HepG2 (cell line): ENCODE data around the gene C6orf136. TPM values are rescaled to one million over a fixed set of nuclear protein-coding genes. Genes with fewer than 3 reads are reported as not detected.

Experiments
- CSRNP1 ChIP-seq: sonication (generic); formaldehyde crosslinking; IDR thresholded peaks from 2 replicates; pipeline ENCODE4 v1.8.1; 2023; ENCODE audit warnings: mild to moderate bottlenecking, missing genetic modification reagents
- EP300 ChIP-seq, 3 experiments: sonication (generic) in 1 of 3; formaldehyde crosslinking in 1 of 3; IDR thresholded peaks; 2 replicates each; pipeline versions ENCODE4 v1.5.1 to v1.6.1; 2011 to 2020; ENCODE audit warnings: low read depth in 2 of 3, low read length in 2 of 3, borderline replicate concordance in 1 of 3, improper control_type of control experiment in 1 of 3, mild to moderate bottlenecking in 1 of 3, missing genetic modification reagents in 1 of 3, moderate library complexity in 1 of 3
- KDM4B ChIP-seq: sonication (generic); formaldehyde crosslinking; IDR thresholded peaks from 2 replicates; pipeline ENCODE4 v1.4.0; 2020; ENCODE audit warnings: missing genetic modification reagents
- PRMT3 ChIP-seq: sonication (generic); formaldehyde crosslinking; IDR thresholded peaks from 2 replicates; pipeline ENCODE4 v1.8.1; 2022; ENCODE audit warnings: low read depth, mild to moderate bottlenecking, moderate library complexity, missing genetic modification reagents, borderline replicate concordance
- RBFOX2 ChIP-seq: fragments of 200-400 bp; formaldehyde crosslinking; IDR thresholded peaks from 2 replicates; pipeline ENCODE4 v1.6.1; 2017; ENCODE audit warnings: low read depth, mild to moderate bottlenecking, low read length
- SMAD3 ChIP-seq: sonication (generic); formaldehyde crosslinking; IDR thresholded peaks from 2 replicates; pipeline ENCODE4 v1.4.0; 2020; ENCODE audit warnings: missing genetic modification reagents
- SP5 ChIP-seq: IDR thresholded peaks from 2 replicates; pipeline ENCODE4 v1.6.1; 2016; ENCODE audit warnings: low read depth, borderline replicate concordance
- ZMAT5 ChIP-seq: sonication (generic); formaldehyde crosslinking; IDR thresholded peaks from 2 replicates; pipeline ENCODE4 v1.5.0; 2020; ENCODE audit warnings: mild to moderate bottlenecking, low read depth, missing genetic modification reagents, borderline replicate concordance
- ZMYM3 ChIP-seq: sonication (generic); formaldehyde crosslinking; IDR thresholded peaks from 2 replicates; pipeline ENCODE4 v1.5.1; 2020; ENCODE audit warnings: mild to moderate bottlenecking, missing genetic modification reagents
- ZNF18 ChIP-seq: sonication (generic); formaldehyde crosslinking; IDR thresholded peaks from 2 replicates; pipeline ENCODE4 v1.8.0; 2022; ENCODE audit warnings: mild to moderate bottlenecking, missing genetic modification reagents; ENCODE audit not compliant: insufficient replicate concordance
- ZNF205 ChIP-seq: IDR thresholded peaks from 2 replicates; pipeline ENCODE4 v1.6.1; 2018; ENCODE audit warnings: missing biosample characterization, missing genetic modification reagents
- ZNF552 ChIP-seq: sonication (generic); formaldehyde crosslinking; IDR thresholded peaks from 2 replicates; pipeline ENCODE4 v1.9.0; 2022; ENCODE audit warnings: missing genetic modification reagents, mild to moderate bottlenecking, borderline replicate concordance
- ZNF556 ChIP-seq: sonication (generic); formaldehyde crosslinking; IDR thresholded peaks from 2 replicates; pipeline ENCODE4 v1.4.0; 2020; ENCODE audit warnings: mild to moderate bottlenecking, missing genetic modification reagents, borderline replicate concordance
- ZNF678 ChIP-seq: sonication (generic); formaldehyde crosslinking; IDR thresholded peaks from 2 replicates; pipeline ENCODE4 v1.4.0; 2020; ENCODE audit warnings: mild to moderate bottlenecking, missing genetic modification reagents
- ZNF709 ChIP-seq: sonication (generic); formaldehyde crosslinking; IDR thresholded peaks from 2 replicates; pipeline ENCODE4 v1.5.0; 2020; ENCODE audit warnings: mild to moderate bottlenecking, missing genetic modification reagents
- polyA plus RNA-seq, 8 experiments: library from polyadenylated mRNA; depleted of rRNA in 3 of 8; stranded (reverse) in 7 of 8; unstranded in 1 of 8; fragments of >200 nt; fragmentation: Illumina TruSeq in 4 of 8; extraction: Trizol in 4 of 8; gene quantifications; 2 replicates each; pipeline versions ENCODE4 v1.2.1 to v1.2.3, GENCODE V29; 2011 to 2016; ENCODE audit warnings: low read depth in 4 of 8, missing spikeins in 1 of 8, mixed read lengths in 1 of 8; ENCODE audit not compliant: insufficient read depth in 1 of 8
- total RNA-seq, 5 experiments: library from RNA; depleted of rRNA; stranded (reverse); fragments of >200 nt; fragmentation: Illumina TruSeq; extraction: Trizol; gene quantifications; 2 replicates each; pipeline ENCODE4 v1.2.3, GENCODE V29; 2016; ENCODE audit warnings: low read depth in 1 of 5
- TF ChIP-seq, protein P1 (sequence below): sonication (generic); formaldehyde crosslinking; IDR thresholded peaks from 2 replicates; pipeline ENCODE4 v1.8.0; 2022; ENCODE audit warnings: missing genetic modification reagents, mild to moderate bottlenecking, inconsistent platforms, borderline replicate concordance

The C6orf136 gene
- total and polyA plus RNA-seq, 2 of the 13 experiments (the other 11 are each of a cell fraction or from before 2014, with no cell fraction given) = 12.0 to 26.2 TPM

DNA sequence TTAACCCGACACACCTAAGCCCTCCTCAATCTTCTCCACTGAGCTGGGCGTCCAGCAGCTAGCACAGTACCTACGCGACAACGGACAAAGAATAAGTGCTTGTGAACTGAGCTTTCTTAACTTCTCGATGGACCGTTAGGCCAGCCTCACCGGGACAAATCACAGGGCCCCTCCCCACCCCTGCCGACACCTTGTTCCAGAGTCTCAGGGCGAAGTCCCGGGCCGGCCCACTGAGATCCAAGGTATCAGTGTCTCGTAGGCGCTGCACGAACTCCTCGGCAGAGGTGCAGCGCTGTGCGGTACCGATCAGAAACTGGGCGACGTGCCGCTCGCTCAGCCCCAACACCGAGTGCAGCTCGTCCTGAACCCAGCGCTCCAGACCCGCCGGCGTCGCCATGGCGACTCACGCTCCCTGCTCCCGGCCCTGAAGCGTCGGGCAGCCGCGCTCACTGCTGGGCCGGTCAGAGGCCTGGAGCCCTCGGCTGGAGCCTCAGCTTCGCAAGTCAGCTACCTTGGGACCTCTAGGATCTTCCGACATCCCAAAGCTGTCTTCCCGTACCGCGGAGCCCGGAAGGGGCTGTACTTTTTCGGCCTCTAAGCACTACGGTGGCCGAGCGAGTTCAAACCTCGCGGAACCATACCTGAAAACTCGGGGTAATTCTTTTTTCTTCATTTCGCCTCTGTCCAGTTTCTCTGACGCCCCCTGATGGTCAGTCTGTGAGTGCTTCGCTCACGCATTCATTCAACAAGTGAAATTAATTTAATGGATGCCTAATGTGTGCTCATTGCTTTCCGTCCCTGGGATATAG lies 25.7 kb downstream of the C6orf136 start, which contains the start of gene DHX16 (continued):
- peak; percentile 49 for TF ChIP-seq ZNF18 (CRISPR knock-in tag)
- TF ChIP-seq, protein P1, sequence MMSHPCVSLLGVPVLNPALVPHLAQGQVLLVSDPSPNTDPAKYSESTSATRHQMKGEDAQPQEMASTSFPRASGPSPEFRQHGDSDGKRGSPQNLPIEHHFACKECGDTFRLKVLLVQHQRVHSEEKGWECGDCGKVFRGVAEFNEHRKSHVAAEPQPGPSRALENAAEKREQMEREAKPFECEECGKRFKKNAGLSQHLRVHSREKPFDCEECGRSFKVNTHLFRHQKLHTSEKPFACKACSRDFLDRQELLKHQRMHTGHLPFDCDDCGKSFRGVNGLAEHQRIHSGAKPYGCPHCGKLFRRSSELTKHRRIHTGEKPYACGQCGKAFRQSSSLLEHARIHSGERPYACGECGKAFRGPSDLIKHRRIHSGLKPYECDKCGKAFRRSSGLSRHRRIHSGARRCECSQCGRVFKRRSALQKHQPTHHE (CRISPR knock-in tag) = no peak; the same call in 1 of the 2 replicates
- no peak for TF ChIP-seq ZMAT5 (CRISPR knock-in tag)
- peak; percentile 74; the same call in 1 of the 2 replicates for TF ChIP-seq CSRNP1 (CRISPR knock-in tag)
- TF ChIP-seq ZNF552 (CRISPR knock-in tag) = no peak; the same call in 1 of the 2 replicates
- TF ChIP-seq ZNF678 = no peak
- TF ChIP-seq ZNF205 (CRISPR knock-in tag) = peak; percentile 66; the same call in 1 of the 2 replicates
- TF ChIP-seq RBFOX2 = peak; percentile 85
- TF ChIP-seq KDM4B = peak; percentile 82; the same call in 1 of the 2 replicates
- TF ChIP-seq EP300 (IDR thresholded peaks at IDR 0.05; ENCODE audit: low read depth in 2 of 2, low read length in 2 of 2) = peak in 1 of 2 experiments; percentile 53; a peak in 3 of 4 replicates
- no peak; the same call in 1 of the 2 replicates for TF ChIP-seq EP300 (CRISPR knock-in tag; IDR thresholded peaks at IDR 0.05; ENCODE audit: borderline replicate concordance)
- peak; percentile 82 for TF ChIP-seq ZMYM3 (CRISPR knock-in tag)
- TF ChIP-seq SMAD3 (CRISPR knock-in tag) = peak; percentile 98
- no peak for TF ChIP-seq ZNF709 (CRISPR knock-in tag)
- TF ChIP-seq SP5 (CRISPR knock-in tag) = 0 out of 2 replicates have a peak, but pooled peaks have one; percentile 48
- no peak for TF ChIP-seq PRMT3 (CRISPR knock-in tag)
- TF ChIP-seq ZNF556 (CRISPR knock-in tag) = peak; percentile 52; the same call in 1 of the 2 replicates
